Uterus (tissue), 2 donors: ENCODE results near the gene CDC42BPA.

Experiments used
- POLR2A ChIP-seq, 2 donors: fragments of 450-650 bp; IDR thresholded peaks; one replicate each; pipeline ENCODE4 v1.6.1; 2016; ENCODE audit warnings: antibody characterized with exemption in 2 of 2, mild to moderate bottlenecking in 1 of 2, moderate library complexity in 1 of 2
- TF ChIP-seq, protein P1 (sequence below), 4 experiments: fragments of 200-600 bp in 2 of 4; fragments of 450-650 bp in 2 of 4; sonication (generic) in 2 of 4; IDR thresholded peaks; one replicate each; pipeline ENCODE4 v1.5.1; 2016 to 2019; ENCODE audit warnings: antibody characterized with exemption in 4 of 4, mild to moderate bottlenecking in 2 of 4, moderate library complexity in 1 of 4

DNA sequence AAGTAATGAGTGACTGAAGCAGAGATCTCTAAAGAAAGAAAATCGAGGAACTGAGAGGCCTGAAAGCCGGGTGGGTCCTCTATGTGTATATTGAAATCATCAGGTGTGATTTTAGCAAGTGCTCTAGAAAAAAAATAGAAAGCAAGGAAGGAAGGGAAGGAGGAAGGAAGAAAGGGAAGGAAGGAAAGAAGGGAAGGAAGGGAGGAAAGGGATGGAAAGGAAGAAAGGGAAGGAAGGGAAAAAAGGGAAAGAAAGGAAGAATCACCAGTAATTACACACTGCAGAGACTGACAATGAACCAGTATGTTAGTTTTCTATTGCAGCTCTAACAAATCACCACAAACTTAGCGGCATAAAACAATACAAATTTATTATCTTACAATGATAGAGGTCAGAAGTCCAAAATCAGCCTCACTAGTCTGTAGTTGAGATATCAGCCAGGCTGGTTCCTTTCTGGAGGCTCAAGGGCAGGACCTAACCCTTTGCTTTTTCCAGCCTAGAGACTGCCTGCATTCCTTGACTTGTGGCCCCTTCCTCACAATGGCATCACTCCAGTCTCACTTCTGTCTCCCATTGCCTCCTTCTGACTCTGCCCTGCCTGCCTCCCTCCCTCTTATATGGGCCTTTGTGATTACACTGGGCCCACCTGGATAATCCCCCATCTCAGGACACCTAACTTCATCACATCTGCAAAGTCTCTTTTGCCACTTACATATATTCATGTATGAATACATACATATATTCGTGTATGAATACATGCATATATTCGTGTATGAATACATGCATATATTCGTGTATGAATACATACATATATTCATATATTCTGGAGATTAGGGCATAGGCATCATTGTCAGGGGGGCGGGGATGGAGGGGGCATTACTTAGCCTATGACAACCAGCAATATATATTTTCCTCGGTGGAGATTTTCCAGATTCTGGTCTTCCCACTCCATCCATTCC lies 47.5 kb upstream of the CDC42BPA start:
- TF ChIP-seq, protein P1, sequence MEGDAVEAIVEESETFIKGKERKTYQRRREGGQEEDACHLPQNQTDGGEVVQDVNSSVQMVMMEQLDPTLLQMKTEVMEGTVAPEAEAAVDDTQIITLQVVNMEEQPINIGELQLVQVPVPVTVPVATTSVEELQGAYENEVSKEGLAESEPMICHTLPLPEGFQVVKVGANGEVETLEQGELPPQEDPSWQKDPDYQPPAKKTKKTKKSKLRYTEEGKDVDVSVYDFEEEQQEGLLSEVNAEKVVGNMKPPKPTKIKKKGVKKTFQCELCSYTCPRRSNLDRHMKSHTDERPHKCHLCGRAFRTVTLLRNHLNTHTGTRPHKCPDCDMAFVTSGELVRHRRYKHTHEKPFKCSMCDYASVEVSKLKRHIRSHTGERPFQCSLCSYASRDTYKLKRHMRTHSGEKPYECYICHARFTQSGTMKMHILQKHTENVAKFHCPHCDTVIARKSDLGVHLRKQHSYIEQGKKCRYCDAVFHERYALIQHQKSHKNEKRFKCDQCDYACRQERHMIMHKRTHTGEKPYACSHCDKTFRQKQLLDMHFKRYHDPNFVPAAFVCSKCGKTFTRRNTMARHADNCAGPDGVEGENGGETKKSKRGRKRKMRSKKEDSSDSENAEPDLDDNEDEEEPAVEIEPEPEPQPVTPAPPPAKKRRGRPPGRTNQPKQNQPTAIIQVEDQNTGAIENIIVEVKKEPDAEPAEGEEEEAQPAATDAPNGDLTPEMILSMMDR (IDR thresholded peaks at IDR 0.05): no peak
- no peak for TF ChIP-seq POLR2A (IDR thresholded peaks at IDR 0.05)
